Activated CD8-positive, alpha-beta memory T cell treated with anti-CD3 and anti-CD28 coated beads, Interleukin-2, amount 50 U/mL, for 48 hours (primary cell): ENCODE results near the gene ATOSB.

Source experiments
- DNase-seq: peaks from one replicate; pipeline ENCODE4 v3.0.0-alpha.2; 2020

Gene ATOSB

DNA sequence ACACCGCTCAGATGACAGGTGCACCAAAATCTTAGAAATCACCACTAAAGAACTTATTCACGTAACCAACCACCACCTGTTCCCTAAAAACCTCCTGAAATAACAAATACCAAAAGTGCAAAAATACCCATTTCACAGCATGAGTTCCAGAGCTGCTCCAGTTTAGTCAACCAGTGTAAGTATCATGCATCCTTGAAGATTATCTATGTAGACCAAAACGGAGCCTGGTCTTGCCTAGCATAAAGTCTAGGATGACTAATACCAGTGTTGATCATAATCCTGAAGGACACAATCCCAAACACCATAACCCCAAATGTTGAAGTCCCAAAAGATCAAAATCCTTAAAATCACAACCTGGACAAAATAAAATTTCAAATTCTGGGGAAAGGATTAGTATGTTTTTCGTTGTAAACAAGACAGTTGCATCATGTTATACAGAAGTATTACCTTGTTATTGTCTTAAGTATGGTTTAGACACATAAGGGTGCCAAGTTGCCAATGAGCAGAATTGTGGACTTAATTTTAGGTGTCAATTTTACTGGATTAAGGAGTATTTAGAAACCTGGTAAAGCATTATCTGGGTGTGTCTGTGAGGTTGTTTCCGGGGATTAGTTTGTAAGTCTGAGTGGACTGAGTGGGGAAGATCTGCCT, 61.4 kb downstream of the ATOSB start:
- no peak for DNase-seq
